ENCODE data around the gene NHEJ1. TPM values are rescaled to one million over a fixed set of nuclear protein-coding genes. Genes with fewer than 3 reads are reported as not detected.

NHEJ1 gene
- total and polyA plus RNA-seq, 11 donors, result 3.7 to 17.0 (median 8.0) TPM

DNA sequence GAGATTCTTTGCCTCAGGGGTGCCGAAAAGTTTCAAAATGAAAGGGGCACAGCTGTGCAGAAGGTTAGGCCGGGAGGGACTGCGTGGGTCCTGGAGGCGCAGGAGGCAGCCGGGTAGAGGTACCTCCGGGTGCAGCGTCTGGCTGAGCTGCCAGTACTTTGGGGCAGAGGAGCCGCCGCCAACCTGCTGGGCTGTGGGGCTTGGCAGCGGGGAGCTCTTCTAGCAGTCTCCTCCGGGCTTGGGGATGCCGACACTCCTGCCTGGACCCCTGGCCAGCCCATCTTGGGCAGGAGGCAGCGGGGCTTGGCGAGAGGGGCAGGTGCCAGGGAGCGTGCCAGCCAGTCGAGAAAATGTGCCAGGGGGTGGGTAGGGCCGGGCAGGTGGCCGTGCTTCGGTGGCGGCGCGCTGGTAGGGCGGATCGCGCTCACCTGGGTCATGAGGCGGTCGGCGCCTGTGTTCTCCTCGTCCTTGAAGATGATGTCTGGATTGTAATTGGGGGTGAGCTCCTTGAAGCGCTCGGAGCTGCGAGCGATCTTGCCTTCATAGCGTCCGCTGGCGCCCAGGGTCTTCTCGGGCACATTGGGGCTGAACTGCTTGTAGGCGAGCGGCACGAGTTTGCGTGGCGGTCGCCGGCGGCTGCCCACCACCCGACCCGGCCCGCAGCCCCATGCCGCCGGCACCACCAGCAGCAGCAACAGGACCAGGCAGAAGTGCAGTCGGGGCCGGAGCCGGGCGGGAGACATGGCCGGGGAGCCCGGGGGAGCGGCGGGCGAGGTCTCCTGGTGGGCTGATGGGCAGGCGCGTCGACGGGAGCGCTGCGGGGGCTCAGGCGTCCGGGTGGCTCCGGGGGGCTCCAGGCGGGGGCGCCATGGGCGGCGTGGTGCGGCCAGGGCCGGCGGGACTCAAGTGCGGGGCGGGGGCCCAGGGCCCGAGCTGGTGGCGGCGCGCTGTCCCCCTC is 100.6 kb downstream of the NHEJ1 start:
- DNase-seq, result no peak
- H3K9me3 ChIP-seq, result no peaks in the 10 kb centered on the region
- no peak for TF ChIP-seq POLR2A (IDR thresholded peaks at IDR 0.05)
- no peak for TF ChIP-seq CTCF (IDR thresholded peaks at IDR 0.05)
- no peak for ATAC-seq
- peak overlapping the region in 9 of 12 donors; percentile 4 to 37 (median 15) for H3K4me3 ChIP-seq
- peaks cover 58 to 90% (median 75%) of the 10 kb centered on the region in 9 donors for H3K27me3 ChIP-seq
- 3 to 7% (median 5%) methylated on average over 34 to 81 of the region's 81 CpGs for WGBS, 4 donors
- intact Hi-C loops (cut with DNase I), result loop anchor here in 9 of 10 donors (1.0 to 10.0 kb wide), 11 partner anchors 57 to 245 kb away; partner anchors contain the start of gene PTPRN (in 1 of the 9)
- H3K36me3 ChIP-seq, result no peaks in the 10 kb centered on the region
- no peak overlapping the region for H3K27ac ChIP-seq
- H3K4me1 ChIP-seq, result peaks cover 12 to 42% (median 33%) of the 10 kb centered on the region in 12 donors

DNA sequence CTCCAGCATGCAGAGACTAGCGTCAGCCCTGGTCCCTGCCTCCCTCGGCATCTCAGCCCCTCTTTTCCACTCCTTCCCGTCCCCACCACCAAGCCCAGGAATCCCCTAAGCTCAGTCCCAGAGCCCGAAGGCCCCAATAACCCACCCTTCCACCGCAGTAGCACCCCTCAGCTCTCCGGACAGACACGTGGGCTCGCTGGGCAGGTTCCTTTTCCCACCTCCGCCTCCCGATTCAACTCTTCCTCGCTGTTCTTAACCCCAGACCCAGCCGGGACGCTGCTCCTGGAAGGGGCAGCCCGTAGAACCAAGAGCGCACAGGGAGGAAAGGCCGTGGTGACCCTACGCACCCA is 101.3 kb downstream of the NHEJ1 start:
- ATAC-seq, result no peak
- H3K4me3 ChIP-seq, result peak overlapping the region in 8 of 12 donors; percentile 1 to 37 (median 14)
- H3K36me3 ChIP-seq, result no peaks in the 10 kb centered on the region
- no peak overlapping the region for H3K27ac ChIP-seq
- H3K4me1 ChIP-seq, result peaks cover 12 to 42% (median 33%) of the 10 kb centered on the region in 12 donors
- TF ChIP-seq CTCF (IDR thresholded peaks at IDR 0.05), result no peak
- TF ChIP-seq POLR2A (IDR thresholded peaks at IDR 0.05), result no peak
- intact Hi-C loops (cut with DNase I), result loop anchor here in 9 of 10 donors (1.0 to 10.0 kb wide), 11 partner anchors 58 to 245 kb away; partner anchors contain the start of gene PTPRN (in 1 of the 9)
- no peaks in the 10 kb centered on the region for H3K9me3 ChIP-seq
- H3K27me3 ChIP-seq, result peaks cover 61 to 96% (median 81%) of the 10 kb centered on the region in 9 donors
- WGBS, 4 donors, result 2 to 5% (median 3%) methylated on average over 17 of the region's 17 CpGs
- no peak for DNase-seq

DNA sequence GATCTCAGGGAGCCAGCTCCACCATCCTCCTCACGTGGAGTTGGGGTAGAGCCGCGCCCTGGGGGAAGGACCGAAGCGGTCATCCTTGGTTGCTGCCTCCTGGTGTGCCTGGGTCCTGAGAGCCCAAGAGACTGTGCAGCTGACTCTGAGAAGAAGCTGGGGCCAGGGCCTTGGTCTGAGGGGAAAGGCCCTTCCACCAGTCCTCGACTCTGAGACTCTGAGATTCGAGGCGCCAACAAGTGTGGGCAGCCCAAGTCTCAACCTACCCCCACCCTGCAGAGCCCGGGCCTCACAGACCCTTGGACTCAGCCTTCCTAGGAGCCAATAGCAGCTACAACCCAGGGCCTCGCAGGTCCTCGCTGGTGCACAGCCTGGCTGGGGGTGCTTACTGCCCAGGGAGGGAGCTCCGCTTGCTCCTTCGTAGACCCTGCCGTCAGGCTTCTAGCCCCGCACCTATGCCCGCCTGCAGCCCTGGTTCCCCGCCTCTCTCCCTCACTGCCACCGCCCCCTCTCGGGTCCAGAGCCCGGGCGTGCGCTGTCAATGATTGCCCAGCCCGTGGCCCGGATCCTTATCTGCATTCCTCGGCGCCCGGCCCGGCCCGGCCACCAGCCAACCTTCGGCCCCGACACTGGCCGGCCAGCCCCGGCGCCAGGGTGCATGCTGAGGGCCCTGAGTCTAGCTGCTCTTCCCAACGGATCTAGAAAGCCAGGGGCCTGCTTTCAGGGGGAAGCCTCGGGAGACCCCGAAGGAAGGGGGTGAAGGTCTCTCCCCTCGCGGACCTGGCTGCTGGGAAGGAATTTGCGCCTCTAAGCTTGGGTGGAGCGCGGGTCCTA is 101.9 kb downstream of the NHEJ1 start:
- intact Hi-C loops (cut with DNase I), result loop anchor here (1.0 to 10.0 kb wide), 13 partner anchors 59 to 246 kb away; partner anchors contain the start of gene PTPRN (in 1 of the 10)
- Histone ChIP-seq H3K9me3 (no peaks in the 10 kb centered on the region), H3K36me3 (no peaks in the 10 kb centered on the region), H3K4me1 (peaks cover 12 to 42% (median 33%) of the 10 kb centered on the region in 12 donors), H3K27ac (no peak overlapping the region), H3K27me3 (peaks cover 61 to 94% (median 77%) of the 10 kb centered on the region in 9 donors), H3K4me3 (peak overlapping the region in 9 of 12 donors; percentile 1 to 37 (median 16))
- TF ChIP-seq CTCF (IDR thresholded peaks at IDR 0.05), result no peak
- TF ChIP-seq POLR2A (IDR thresholded peaks at IDR 0.05), result no peak
- DNase-seq (peak; percentile 29 to 74 (median 44)), ATAC-seq (peak; percentile 49 to 67 (median 62))
- 6 to 9% (median 8%) methylated on average over 30 to 42 of the region's 42 CpGs for WGBS, 4 donors

All from heart left ventricle (tissue), 16 donors.